Sigmoid colon (tissue), 4 donors: ENCODE data around the gene NTF4.
"Not testable (repeated sequence)": the region's sequence is repeated elsewhere in the genome, so short reads cannot be mapped to it uniquely, and the experiment has no call there.

Experiments used
- CTCF ChIP-seq, 4 experiments: fragments of 450-650 bp in 3 of 4; fragments of 200-600 bp in 1 of 4; IDR thresholded peaks; one replicate each; pipeline ENCODE4 v1.5.1; 2016 to 2019; ENCODE audit warnings: antibody characterized with exemption in 4 of 4, mild to moderate bottlenecking in 3 of 4, moderate library complexity in 2 of 4
- EP300 ChIP-seq, 4 donors: sonication (generic); formaldehyde crosslinking; IDR thresholded peaks; one replicate each; pipeline ENCODE4 v1.6.1; 2017; ENCODE audit warnings: antibody characterized with exemption in 4 of 4
- POLR2A ChIP-seq, 2 donors: fragments of 450-650 bp; IDR thresholded peaks; one replicate each; pipeline ENCODE4 v1.6.1; 2016; ENCODE audit warnings: antibody characterized with exemption in 2 of 2, mild to moderate bottlenecking in 2 of 2, moderate library complexity in 2 of 2
- POLR2AphosphoS5 ChIP-seq, 4 donors: sonication (generic); formaldehyde crosslinking; IDR thresholded peaks; one replicate each; pipeline ENCODE4 v1.6.1; 2017; ENCODE audit warnings: antibody characterized with exemption in 4 of 4

GRCh38 chr19:49043548-49043947, 21.1 kb downstream of the NTF4 start, which contains the start of gene CGB5:
- TF ChIP-seq CTCF, POLR2A, POLR2AphosphoS5, EP300 (IDR thresholded peaks at IDR 0.05): not testable (repeated sequence)
